GM13977 (cell line): ENCODE measurements around the gene DNAJC11.

Experiments used
- DNase-seq: peaks from one replicate; pipeline ENCODE4 v3.0.0; 2012; ENCODE audit warnings: low spot score
- CTCF ChIP-seq: IDR thresholded peaks from 2 replicates; pipeline ENCODE4 v1.5.1; 2012; ENCODE audit warnings: mild to moderate bottlenecking, control low read depth; ENCODE audit not compliant: insufficient read depth; ENCODE audit errors: extremely low read depth, missing control alignments
- in situ Hi-C: fragments of 300-500 bp; cut with MboI; formaldehyde crosslinking; loops from one replicate; pipeline ENCODE4 v1.12.0; 2022; ENCODE audit warnings: low sequenced_read_pairs, low pct_unique_long_range_greater_than_20kb, mixed read lengths, inconsistent platforms; ENCODE audit not compliant: unreplicated experiment

Gene DNAJC11

GRCh38 chr1:6738987-6739676 is 37.5 kb upstream of the DNAJC11 start:
- no peak for TF ChIP-seq CTCF
- in situ Hi-C loops: no loop called here
- DNase-seq: no peak

- no peak for DNase-seq
- no peak for TF ChIP-seq CTCF
- in situ Hi-C loops: no loop called here
Observed at GRCh38 chr1:6732942-6733341, 31.3 kb upstream of the DNAJC11 start.

GRCh38 chr1:6731905-6732304 is 30.3 kb upstream of the DNAJC11 start:
- DNase-seq: no peak
- TF ChIP-seq CTCF: no peak
- in situ Hi-C loops: no loop called here

- TF ChIP-seq CTCF: no peak
- in situ Hi-C loops: no loop called here
- DNase-seq: no peak
Observed at GRCh38 chr1:6730880-6731279, 29.3 kb upstream of the DNAJC11 start.

GRCh38 chr1:6730473-6730872 is 28.9 kb upstream of the DNAJC11 start:
- in situ Hi-C loops: no loop called here
- DNase-seq: no peak
- no peak for TF ChIP-seq CTCF

- peak; percentile 84 for TF ChIP-seq CTCF
- in situ Hi-C loops: no loop called here
- peak; percentile 74 for DNase-seq
Observed at GRCh38 chr1:6727535-6727934, 25.9 kb upstream of the DNAJC11 start.
